Skin epidermis (tissue), 12 donors: ENCODE measurements around the gene ST7.
A peak's percentile ranks its signal among the peaks of the same experiment; 100 is the strongest.

ENCODE experiments used
- H3K27ac ChIP-seq, 21 experiments: fragments of 200-600 bp; sonication (generic) in 11 of 21; one replicate each; pipeline ENCODE4 v1.5.0; 2020; ENCODE audit warnings: mild to moderate bottlenecking in 3 of 21, inconsistent platforms in 2 of 21, moderate library complexity in 2 of 21
- H3K4me3 ChIP-seq, 7 experiments: fragments of 200-600 bp; sonication (generic) in 2 of 7; one replicate each; pipeline ENCODE4 v1.5.0; 2020; ENCODE audit warnings: inconsistent platforms in 2 of 7, mild to moderate bottlenecking in 2 of 7, moderate library complexity in 1 of 7

ST7 gene

GRCh38 chr7:117193564-117193963 is 240.3 kb downstream of the ST7 start:
- H3K4me3 ChIP-seq: no peak overlapping the region
- no peak overlapping the region for H3K27ac ChIP-seq

- Histone ChIP-seq H3K27ac (no peak overlapping the region), H3K4me3 (no peak overlapping the region)
Measured at GRCh38 chr7:117194445-117194844, 241.1 kb downstream of the ST7 start.

GRCh38 chr7:117195361-117196029 is 242.2 kb downstream of the ST7 start:
- H3K4me3 ChIP-seq: no peak overlapping the region
- H3K27ac ChIP-seq: no peak overlapping the region

- H3K4me3 ChIP-seq: no peak overlapping the region
- no peak overlapping the region for H3K27ac ChIP-seq
Measured at GRCh38 chr7:117200132-117200531, 246.8 kb downstream of the ST7 start.

GRCh38 chr7:117200786-117201458 is 247.6 kb downstream of the ST7 start:
- Histone ChIP-seq H3K4me3 (no peak overlapping the region), H3K27ac (no peak overlapping the region)

GRCh38 chr7:117202511-117202910 is 249.2 kb downstream of the ST7 start:
- Histone ChIP-seq H3K27ac (no peak overlapping the region), H3K4me3 (no peak overlapping the region)

GRCh38 chr7:117203205-117203604 is 249.9 kb downstream of the ST7 start:
- no peak overlapping the region for H3K4me3 ChIP-seq
- no peak overlapping the region for H3K27ac ChIP-seq

GRCh38 chr7:117205873-117206272 is 252.6 kb downstream of the ST7 start:
- H3K27ac ChIP-seq: no peak overlapping the region

GRCh38 chr7:117208257-117208656 is 255.0 kb downstream of the ST7 start:
- H3K4me3 ChIP-seq: no peak overlapping the region

More at GRCh38 chr7:117205873-117206272, 252.6 kb downstream of the ST7 start:
- no peak overlapping the region for H3K4me3 ChIP-seq

GRCh38 chr7:117210397-117210796 is 257.1 kb downstream of the ST7 start:
- H3K27ac ChIP-seq: no peak overlapping the region
- H3K4me3 ChIP-seq: no peak overlapping the region

More at GRCh38 chr7:117208257-117208656, 255.0 kb downstream of the ST7 start:
- no peak overlapping the region for H3K27ac ChIP-seq

- Histone ChIP-seq H3K27ac (no peak overlapping the region), H3K4me3 (no peak overlapping the region)
Measured at GRCh38 chr7:117210908-117211307, 257.6 kb downstream of the ST7 start.

- no peak overlapping the region for H3K27ac ChIP-seq
- H3K4me3 ChIP-seq: no peak overlapping the region
Measured at GRCh38 chr7:117211614-117212013, 258.3 kb downstream of the ST7 start.

GRCh38 chr7:117212969-117213877 is 259.9 kb downstream of the ST7 start:
- H3K27ac ChIP-seq: no peak overlapping the region
- H3K4me3 ChIP-seq: no peak overlapping the region

GRCh38 chr7:117216010-117216409 is 262.7 kb downstream of the ST7 start:
- Histone ChIP-seq H3K27ac (no peak overlapping the region), H3K4me3 (no peak overlapping the region)

- H3K4me3 ChIP-seq: no peak overlapping the region
Measured at GRCh38 chr7:117216436-117217069, 263.3 kb downstream of the ST7 start.

GRCh38 chr7:117217106-117218035 is 264.1 kb downstream of the ST7 start:
- no peak overlapping the region for H3K27ac ChIP-seq
- H3K4me3 ChIP-seq: no peak overlapping the region

More at GRCh38 chr7:117216436-117217069, 263.3 kb downstream of the ST7 start:
- peak overlapping the region in 1 of 21 experiments; percentile 25 for H3K27ac ChIP-seq

- no peak overlapping the region for H3K27ac ChIP-seq
- H3K4me3 ChIP-seq: no peak overlapping the region
Measured at GRCh38 chr7:117218700-117219099, 265.4 kb downstream of the ST7 start.

GRCh38 chr7:117219485-117219884 is 266.2 kb downstream of the ST7 start:
- Histone ChIP-seq H3K27ac (no peak overlapping the region), H3K4me3 (no peak overlapping the region)

- no peak overlapping the region for H3K4me3 ChIP-seq
- H3K27ac ChIP-seq: no peak overlapping the region
Measured at GRCh38 chr7:117220836-117221235, 267.5 kb downstream of the ST7 start.
